Colonic mucosa (tissue), 4 donors: ENCODE data around the gene SNCAIP. TPM values are rescaled to one million over a fixed set of nuclear protein-coding genes. Genes with fewer than 3 reads are reported as not detected.

Experiments used
- DNase-seq: peaks from one replicate; pipeline ENCODE4 v3.0.0-alpha.2; 2020
- H3K27ac ChIP-seq: fragments of 200-600 bp; one replicate; pipeline ENCODE4 v1.8.0; 2021
- H3K27me3 ChIP-seq: fragments of 200-600 bp; one replicate; pipeline ENCODE4 v1.8.0; 2021
- H3K36me3 ChIP-seq: fragments of 200-600 bp; one replicate; pipeline ENCODE4 v1.8.0; 2021
- H3K4me1 ChIP-seq: fragments of 200-600 bp; one replicate; pipeline ENCODE4 v1.8.0; 2021; ENCODE audit warnings: mild to moderate bottlenecking
- H3K4me3 ChIP-seq: fragments of 200-600 bp; one replicate; pipeline ENCODE4 v1.8.0; 2021
- H3K9ac ChIP-seq, 2 donors: one replicate each; pipeline ENCODE4 v1.7.0; 2013; ENCODE audit warnings: control low read depth in 2 of 2, low read depth in 2 of 2, low read length in 2 of 2
- H3K9me3 ChIP-seq: fragments of 200-600 bp; one replicate; pipeline ENCODE4 v1.8.0; 2021
- CTCF ChIP-seq: fragments of 200-600 bp; IDR thresholded peaks from one replicate; pipeline ENCODE4 v1.8.0; 2022; ENCODE audit warnings: antibody characterized with exemption, mild to moderate bottlenecking
- intact Hi-C: fragments of 100-400 bp; cut with DNase I; formaldehyde crosslinking; loops from one replicate; pipeline ENCODE4 v1.14.1; 2022
- total RNA-seq, 2 donors: library from RNA; stranded (reverse); fragmentation: NEBNext Ultra II Directional in 1 of 2; extraction: Animal tissue kit (Norgen Biotek cat#: 25700) in 1 of 2; gene quantifications; one replicate each; pipeline ENCODE4 v1.2.1, GENCODE V29; 2021
- donor health status: healthy.
- donor health status: DM: no; HTN: no; CAD: no.
- donor health status: DM: no; HTN: no; CAD: no.

Gene SNCAIP
- total RNA-seq, 2 donors from 2014 or later: 0.84 to 1.3 TPM

GRCh38 chr5:122402955-122403685, 91.1 kb downstream of the SNCAIP start:
- Histone ChIP-seq H3K9me3 (no peaks in the 10 kb centered on the region), H3K4me1 (no peaks in the 10 kb centered on the region), H3K36me3 (no peaks in the 10 kb centered on the region), H3K27ac (no peak overlapping the region), H3K9ac (no peak overlapping the region), H3K4me3 (no peak overlapping the region), H3K27me3 (no peaks in the 10 kb centered on the region)
- TF ChIP-seq CTCF: no peak
- intact Hi-C loops: no loop called here
- DNase-seq: no peak

- no peak overlapping the region for H3K9ac ChIP-seq
- H3K36me3 ChIP-seq: no peaks in the 10 kb centered on the region
- no peak for DNase-seq
- no peak overlapping the region for H3K27ac ChIP-seq
- no peak overlapping the region for H3K4me3 ChIP-seq
- H3K27me3 ChIP-seq: no peaks in the 10 kb centered on the region
- no peaks in the 10 kb centered on the region for H3K4me1 ChIP-seq
- intact Hi-C loops: no loop called here
- no peak for TF ChIP-seq CTCF
- no peaks in the 10 kb centered on the region for H3K9me3 ChIP-seq
These were observed 92.0 kb downstream of the SNCAIP start for GRCh38 chr5:122404018-122404417.

GRCh38 chr5:122404653-122405362, 92.8 kb downstream of the SNCAIP start:
- no peak overlapping the region for H3K9ac ChIP-seq
- H3K9me3 ChIP-seq: no peaks in the 10 kb centered on the region
- no peak overlapping the region for H3K4me3 ChIP-seq
- H3K4me1 ChIP-seq: no peaks in the 10 kb centered on the region
- H3K36me3 ChIP-seq: no peaks in the 10 kb centered on the region
- TF ChIP-seq CTCF: no peak
- H3K27ac ChIP-seq: no peak overlapping the region
- no peak for DNase-seq
- intact Hi-C loops: no loop called here
- H3K27me3 ChIP-seq: no peaks in the 10 kb centered on the region

GRCh38 chr5:122405751-122406150, 93.7 kb downstream of the SNCAIP start:
- no peak overlapping the region for H3K27ac ChIP-seq

GRCh38 chr5:122406181-122406580, 94.1 kb downstream of the SNCAIP start:
- H3K27me3 ChIP-seq: no peaks in the 10 kb centered on the region
- H3K36me3 ChIP-seq: no peaks in the 10 kb centered on the region
- no peak overlapping the region for H3K27ac ChIP-seq
- H3K9me3 ChIP-seq: no peaks in the 10 kb centered on the region
- H3K9ac ChIP-seq: no peak overlapping the region
- no peak for TF ChIP-seq CTCF
- intact Hi-C loops: no loop called here
- no peaks in the 10 kb centered on the region for H3K4me1 ChIP-seq
- no peak for DNase-seq
- no peak overlapping the region for H3K4me3 ChIP-seq

More at GRCh38 chr5:122405751-122406150, 93.7 kb downstream of the SNCAIP start:
- TF ChIP-seq CTCF: no peak
- H3K4me1 ChIP-seq: no peaks in the 10 kb centered on the region
- H3K9ac ChIP-seq: no peak overlapping the region
- no peaks in the 10 kb centered on the region for H3K27me3 ChIP-seq
- H3K9me3 ChIP-seq: no peaks in the 10 kb centered on the region
- no peak for DNase-seq
- no peaks in the 10 kb centered on the region for H3K36me3 ChIP-seq
- H3K4me3 ChIP-seq: no peak overlapping the region
- intact Hi-C loops: no loop called here
